ENCODE measurements around the gene POLA1. TPM values are rescaled to one million over a fixed set of nuclear protein-coding genes. Genes with fewer than 3 reads are reported as not detected.
"Not testable (repeated sequence)": the region's sequence is repeated elsewhere in the genome, so short reads cannot be mapped to it uniquely, and the experiment has no call there.

The POLA1 gene
- total RNA-seq, 1 experiment from 2014 or later: 19.7 TPM

- no peak for DNase-seq (ENCODE audit: low spot score)
Measured at GRCh38 chrX:24799565-24799964, 105.8 kb downstream of the POLA1 start.

GRCh38 chrX:24805201-24805600 lies 111.5 kb downstream of the POLA1 start:
- no peak for DNase-seq (ENCODE audit: low spot score)

GRCh38 chrX:24819807-24820206 lies 126.1 kb downstream of the POLA1 start:
- not testable (repeated sequence) for DNase-seq (ENCODE audit: low spot score)

- no peak for DNase-seq (ENCODE audit: low spot score)
Measured at GRCh38 chrX:24828147-24828546, 134.4 kb downstream of the POLA1 start.

- no peak for DNase-seq (ENCODE audit: low spot score)
Measured at GRCh38 chrX:24828600-24828999, 134.9 kb downstream of the POLA1 start.

GRCh38 chrX:24833695-24834094 lies 140.0 kb downstream of the POLA1 start:
- DNase-seq (ENCODE audit: low spot score): no peak

- DNase-seq (ENCODE audit: low spot score): no peak
Measured at GRCh38 chrX:24837966-24838365, 144.2 kb downstream of the POLA1 start.

- peak; percentile 4 for DNase-seq (ENCODE audit: low spot score)
Measured at GRCh38 chrX:24838629-24839028, 144.9 kb downstream of the POLA1 start.

- DNase-seq (ENCODE audit: low spot score): no peak
Measured at GRCh38 chrX:24839331-24839730, 145.6 kb downstream of the POLA1 start.

GRCh38 chrX:24842486-24842885 lies 148.8 kb downstream of the POLA1 start:
- DNase-seq (ENCODE audit: low spot score): no peak

GRCh38 chrX:24846550-24847150 lies 152.9 kb downstream of the POLA1 start:
- no peak for DNase-seq (ENCODE audit: low spot score)

- no peak for DNase-seq (ENCODE audit: low spot score)
Measured at GRCh38 chrX:24851289-24851688, 157.6 kb downstream of the POLA1 start.

GRCh38 chrX:24851780-24852179 lies 158.1 kb downstream of the POLA1 start:
- DNase-seq (ENCODE audit: low spot score): no peak

- DNase-seq (ENCODE audit: low spot score): no peak
Measured at GRCh38 chrX:24858004-24858746, 164.5 kb downstream of the POLA1 start.

GRCh38 chrX:24859211-24859841 lies 165.6 kb downstream of the POLA1 start:
- DNase-seq (ENCODE audit: low spot score): no peak

- DNase-seq (ENCODE audit: low spot score): no peak
Measured at GRCh38 chrX:24860140-24860539, 166.4 kb downstream of the POLA1 start.

GRCh38 chrX:24862343-24862742 lies 168.6 kb downstream of the POLA1 start:
- peak; percentile 27 for DNase-seq (ENCODE audit: low spot score)

- not testable (repeated sequence) for DNase-seq (ENCODE audit: low spot score)
Measured at GRCh38 chrX:24863779-24864178, 170.1 kb downstream of the POLA1 start.

- DNase-seq (ENCODE audit: low spot score): no peak
Measured at GRCh38 chrX:24870143-24870542, 176.4 kb downstream of the POLA1 start.

- DNase-seq (ENCODE audit: low spot score): no peak
Measured at GRCh38 chrX:24874604-24875247, 181.0 kb downstream of the POLA1 start.

GRCh38 chrX:24876530-24877287 lies 183.0 kb downstream of the POLA1 start:
- no peak for DNase-seq (ENCODE audit: low spot score)

- no peak for DNase-seq (ENCODE audit: low spot score)
Measured at GRCh38 chrX:24877288-24877664, 183.6 kb downstream of the POLA1 start.
